Erythroblast (primary cell): ENCODE measurements around the gene LY6G5C.

Experiments used
- DNase-seq, 2 experiments: peaks; one replicate each; lab custom pipeline; 2025; lab: John Stamatoyannopoulos, UW
- GATA1 ChIP-seq: IDR thresholded peaks from 2 replicates; pipeline ENCODE4 v1.6.1; 2011; ENCODE audit warnings: low read depth, mild to moderate bottlenecking, control low read depth, low read length, moderate library complexity
- POLR2A ChIP-seq: IDR thresholded peaks from 2 replicates; pipeline ENCODE4 v1.6.1; 2011; ENCODE audit warnings: mild to moderate bottlenecking, low read length

Gene LY6G5C

DNA sequence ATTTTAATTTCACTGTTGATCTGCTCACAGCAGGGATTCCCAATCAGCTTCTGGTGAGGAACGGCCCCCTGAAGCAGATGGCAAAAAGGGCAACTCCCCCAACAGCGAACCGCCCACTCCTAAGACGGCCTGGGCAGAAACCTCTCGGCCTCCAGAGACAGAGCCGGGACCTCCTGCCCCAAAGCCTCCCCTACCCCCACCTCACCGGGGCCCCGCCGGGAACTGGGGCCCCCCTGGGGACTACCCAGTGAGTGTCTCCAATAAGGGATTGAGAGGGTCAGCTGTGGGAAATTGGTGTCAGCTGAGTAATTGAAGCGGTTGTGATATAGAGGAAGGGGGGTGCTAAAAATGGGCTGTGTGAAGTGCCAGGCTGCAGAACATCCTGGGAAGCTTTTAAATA lies 53.9 kb downstream of the LY6G5C start:
- no peak for TF ChIP-seq GATA1
- no peak for TF ChIP-seq POLR2A
- DNase-seq, result no peak
